ENCODE results near the gene NSMF.

DNA sequence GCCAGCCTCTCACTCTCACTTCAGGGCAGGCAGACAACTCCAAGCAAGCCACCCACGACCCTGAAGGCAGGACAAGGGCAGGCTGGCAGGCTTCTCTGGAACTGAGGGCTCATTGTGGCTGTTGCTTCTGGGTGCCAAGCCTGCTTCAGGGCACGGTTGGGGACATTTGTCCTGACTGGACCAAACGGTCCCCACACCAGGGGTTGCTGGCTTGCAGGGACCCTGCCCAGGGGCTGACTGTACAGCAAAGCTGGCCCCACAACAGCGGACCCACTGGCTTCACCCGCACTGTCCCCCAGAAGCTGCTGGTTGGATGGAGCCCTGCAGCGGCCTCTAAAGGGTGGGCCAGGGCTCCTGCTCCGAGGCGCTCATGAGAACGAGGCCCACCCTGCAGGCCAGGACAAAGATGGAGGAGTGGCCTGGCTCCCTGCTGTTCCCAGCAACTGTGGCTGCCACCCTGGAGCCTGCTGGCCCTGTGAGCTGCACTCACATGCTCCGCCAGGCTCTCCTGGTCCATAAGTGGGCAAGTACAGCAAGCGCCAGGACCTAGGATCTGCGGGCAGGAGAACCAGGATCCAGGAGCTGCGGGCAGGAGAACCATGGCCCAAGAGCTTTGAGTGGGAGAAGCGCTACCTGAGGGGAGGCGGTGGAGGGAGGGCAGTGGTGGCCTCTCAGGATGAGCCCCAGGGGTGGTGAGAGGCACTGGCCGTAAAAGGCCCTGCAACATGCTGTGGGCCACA lies 34.4 kb upstream of the NSMF start:
- TF ChIP-seq, protein P1, sequence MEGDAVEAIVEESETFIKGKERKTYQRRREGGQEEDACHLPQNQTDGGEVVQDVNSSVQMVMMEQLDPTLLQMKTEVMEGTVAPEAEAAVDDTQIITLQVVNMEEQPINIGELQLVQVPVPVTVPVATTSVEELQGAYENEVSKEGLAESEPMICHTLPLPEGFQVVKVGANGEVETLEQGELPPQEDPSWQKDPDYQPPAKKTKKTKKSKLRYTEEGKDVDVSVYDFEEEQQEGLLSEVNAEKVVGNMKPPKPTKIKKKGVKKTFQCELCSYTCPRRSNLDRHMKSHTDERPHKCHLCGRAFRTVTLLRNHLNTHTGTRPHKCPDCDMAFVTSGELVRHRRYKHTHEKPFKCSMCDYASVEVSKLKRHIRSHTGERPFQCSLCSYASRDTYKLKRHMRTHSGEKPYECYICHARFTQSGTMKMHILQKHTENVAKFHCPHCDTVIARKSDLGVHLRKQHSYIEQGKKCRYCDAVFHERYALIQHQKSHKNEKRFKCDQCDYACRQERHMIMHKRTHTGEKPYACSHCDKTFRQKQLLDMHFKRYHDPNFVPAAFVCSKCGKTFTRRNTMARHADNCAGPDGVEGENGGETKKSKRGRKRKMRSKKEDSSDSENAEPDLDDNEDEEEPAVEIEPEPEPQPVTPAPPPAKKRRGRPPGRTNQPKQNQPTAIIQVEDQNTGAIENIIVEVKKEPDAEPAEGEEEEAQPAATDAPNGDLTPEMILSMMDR (IDR thresholded peaks at IDR 0.05): no peak
- TF ChIP-seq POLR2A (IDR thresholded peaks at IDR 0.05): no peak
